Calu3 (cell line): Measurements from ENCODE around the gene MAP7D3. TPM values are rescaled to one million over a fixed set of nuclear protein-coding genes. Genes with fewer than 3 reads are reported as not detected.

Source experiments
- BruUV-seq: library from RNA; stranded (reverse); fragments of 400-500 nt; replicated peaks from 2 replicates; lab custom pipeline; 2021; lab: Mats Ljungman, UMichigan
- CTCF ChIA-PET: fragments of 300-600 bp; sonication (Branson Sonifier 250); formaldehyde crosslinking; loops from one replicate; lab custom pipeline; 2022; ENCODE audit warnings: antibody characterized with exemption; lab: Charles Lee
- DNase-seq: peaks from one replicate; pipeline ENCODE4 v3.0.0; 2022
- H3K27ac Mint-ChIP-seq: one replicate; pipeline ENCODE4 v1.8.0; 2022; ENCODE audit warnings: mixed read lengths; ENCODE audit not compliant: unreplicated experiment
- H3K27me3 Mint-ChIP-seq: one replicate; pipeline ENCODE4 v1.8.0; 2022; ENCODE audit warnings: mixed read lengths; ENCODE audit not compliant: unreplicated experiment
- H3K36me3 Mint-ChIP-seq: one replicate; pipeline ENCODE4 v1.8.0; 2022; ENCODE audit warnings: mild to moderate bottlenecking, moderate library complexity, mixed read lengths; ENCODE audit not compliant: insufficient read depth, unreplicated experiment
- H3K4me1 Mint-ChIP-seq: one replicate; pipeline ENCODE4 v1.8.0; 2022; ENCODE audit warnings: mild to moderate bottlenecking, low read depth, mixed read lengths; ENCODE audit not compliant: unreplicated experiment
- H3K4me3 Mint-ChIP-seq: one replicate; pipeline ENCODE4 v1.8.0; 2022; ENCODE audit warnings: mild to moderate bottlenecking, low read depth, moderate library complexity, mixed read lengths; ENCODE audit not compliant: unreplicated experiment
- H3K9me3 Mint-ChIP-seq: one replicate; pipeline ENCODE4 v1.8.0; 2022; ENCODE audit warnings: low read depth, mixed read lengths; ENCODE audit not compliant: unreplicated experiment
- CTCF ChIP-seq: fragments of 200-600 bp; IDR thresholded peaks from one replicate; pipeline ENCODE4 v1.8.0; 2022; ENCODE audit warnings: antibody characterized with exemption; ENCODE audit not compliant: unreplicated experiment
- intact Hi-C: fragments of 100-400 bp; cut with micrococcal nuclease; formaldehyde crosslinking; loops from one replicate; pipeline ENCODE4 v1.10.0; 2022; ENCODE audit not compliant: unreplicated experiment
- total RNA-seq: library from RNA; stranded (reverse); gene quantifications from 2 replicates; pipeline ENCODE4 v1.2.3, GENCODE V29; 2022

MAP7D3 gene
- total RNA-seq, 1 experiment from 2014 or later = 8.0 TPM

GRCh38 chrX:136185401-136186022, 65.7 kb downstream of the MAP7D3 start:
- CTCF ChIA-PET = no interaction called here
- H3K27me3 Mint-ChIP-seq = no peaks in the 10 kb centered on the region
- H3K36me3 Mint-ChIP-seq = no peaks in the 10 kb centered on the region
- no peak for TF ChIP-seq CTCF
- H3K27ac Mint-ChIP-seq = no peak overlapping the region
- H3K9me3 Mint-ChIP-seq = no peaks in the 10 kb centered on the region
- no peak for DNase-seq
- H3K4me1 Mint-ChIP-seq = no peaks in the 10 kb centered on the region
- intact Hi-C loops = no loop called here
- no TSS peak for BruUV-seq
- no peak overlapping the region for H3K4me3 Mint-ChIP-seq

DNA sequence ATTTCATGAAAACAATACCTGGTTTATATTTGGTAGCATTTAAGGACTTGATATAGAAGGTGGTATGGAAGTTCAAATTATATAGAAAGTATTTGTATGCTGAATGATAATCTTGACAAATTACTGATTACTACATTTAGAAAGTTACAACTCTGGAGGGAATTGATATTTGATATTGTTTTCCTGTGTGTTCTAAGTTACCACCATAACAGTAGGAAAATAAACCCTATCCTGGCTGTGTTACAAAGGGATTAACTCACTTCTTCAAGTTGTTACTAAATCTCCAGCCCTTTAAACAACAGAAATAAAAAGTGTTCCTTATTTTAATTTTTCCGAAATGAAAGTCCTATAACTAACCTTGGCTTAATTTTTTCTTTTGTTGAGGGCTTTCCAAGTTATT, 67.3 kb downstream of the MAP7D3 start:
- intact Hi-C loops = no loop called here
- H3K27me3 Mint-ChIP-seq = no peaks in the 10 kb centered on the region
- no TSS peak for BruUV-seq
- H3K36me3 Mint-ChIP-seq = no peaks in the 10 kb centered on the region
- no peak overlapping the region for H3K4me3 Mint-ChIP-seq
- DNase-seq = no peak
- CTCF ChIA-PET = no interaction called here
- no peaks in the 10 kb centered on the region for H3K4me1 Mint-ChIP-seq
- no peak overlapping the region for H3K27ac Mint-ChIP-seq
- no peak for TF ChIP-seq CTCF
- no peaks in the 10 kb centered on the region for H3K9me3 Mint-ChIP-seq

DNA sequence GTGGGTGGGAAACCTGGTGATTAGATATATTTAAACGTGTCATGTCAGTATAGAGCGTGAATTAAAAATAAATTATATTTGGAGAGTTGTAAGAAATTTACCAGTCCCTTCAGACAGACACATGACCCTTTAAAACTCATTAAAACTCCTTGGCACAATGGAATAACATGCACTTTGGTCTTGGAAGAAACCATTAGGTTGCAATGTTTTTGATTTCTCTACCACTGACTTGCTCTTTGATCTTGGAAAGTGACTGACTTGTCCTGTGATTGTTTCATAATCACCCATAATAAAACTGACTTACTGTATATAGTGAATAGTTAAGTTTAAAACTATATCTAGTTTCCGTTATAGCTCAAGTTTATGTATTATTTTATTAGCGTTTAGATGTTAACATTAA, 68.0 kb downstream of the MAP7D3 start:
- no peak overlapping the region for H3K4me3 Mint-ChIP-seq
- H3K36me3 Mint-ChIP-seq = no peaks in the 10 kb centered on the region
- CTCF ChIA-PET = no interaction called here
- no peak overlapping the region for H3K27ac Mint-ChIP-seq
- intact Hi-C loops = no loop called here
- no peaks in the 10 kb centered on the region for H3K4me1 Mint-ChIP-seq
- BruUV-seq = no TSS peak
- no peaks in the 10 kb centered on the region for H3K9me3 Mint-ChIP-seq
- no peak for DNase-seq
- no peak for TF ChIP-seq CTCF
- no peaks in the 10 kb centered on the region for H3K27me3 Mint-ChIP-seq

DNA sequence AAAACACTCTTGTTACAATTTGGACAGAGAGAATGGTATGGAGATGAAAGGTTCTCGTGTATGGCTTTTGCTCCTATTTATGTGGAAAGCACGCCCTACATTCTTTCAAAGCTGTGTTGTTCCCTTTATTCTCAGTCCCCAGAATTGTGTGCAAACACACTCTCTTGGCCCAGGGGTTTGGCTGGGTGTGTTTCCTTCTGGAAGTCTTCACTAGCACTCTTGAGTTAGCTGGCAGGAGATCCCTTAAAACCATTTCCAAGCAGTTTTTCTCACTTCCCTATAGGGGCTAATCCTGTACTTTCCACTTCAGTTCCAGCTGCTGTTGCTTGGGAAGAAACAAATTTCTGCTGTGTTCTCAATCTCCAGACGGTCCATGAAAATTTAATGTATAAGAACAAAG, 68.8 kb downstream of the MAP7D3 start:
- no peaks in the 10 kb centered on the region for H3K27me3 Mint-ChIP-seq
- intact Hi-C loops = no loop called here
- H3K36me3 Mint-ChIP-seq = no peaks in the 10 kb centered on the region
- H3K9me3 Mint-ChIP-seq = no peaks in the 10 kb centered on the region
- TF ChIP-seq CTCF = no peak
- no peak overlapping the region for H3K27ac Mint-ChIP-seq
- H3K4me1 Mint-ChIP-seq = no peaks in the 10 kb centered on the region
- CTCF ChIA-PET = no interaction called here
- no TSS peak for BruUV-seq
- DNase-seq = no peak
- H3K4me3 Mint-ChIP-seq = no peak overlapping the region
